A549 (cell line): ENCODE results near the gene TAF11L9. TPM values are rescaled to one million over a fixed set of nuclear protein-coding genes. Genes with fewer than 3 reads are reported as not detected.
"Not testable (repeated sequence)": the region's sequence is repeated elsewhere in the genome, so short reads cannot be mapped to it uniquely, and the experiment has no call there.

Experiments
- ATAC-seq, 2 experiments: fragments of 200-7000 bp in 1 of 2; fragments of >200 bp in 1 of 2; cut with Nextera tagmentation in 1 of 2; cut with Tn5 transposase in 1 of 2; 3 replicates each; pipeline versions ENCODE4 v1.8.0 to v1.9.1; 2018 to 2020; ENCODE audit warnings: mild to moderate bottlenecking in 1 of 2, moderate library complexity in 1 of 2
- CTCF ChIA-PET: fragments of 300-600 bp; sonication (Branson Sonifier 250); formaldehyde crosslinking; extraction: SDS; loops from one replicate; lab custom pipeline; 2021; ENCODE audit warnings: antibody characterized with exemption, inconsistent platforms; lab: Yijun Ruan, JAX
- POLR2A ChIA-PET: fragments of 350-600 bp; formaldehyde crosslinking; extraction: SDS; loops from one replicate; lab custom pipeline; 2021; ENCODE audit warnings: antibody characterized with exemption, inconsistent platforms; lab: Yijun Ruan, JAX
- DNase-seq, 2 experiments: peaks; one replicate each; pipeline versions ENCODE4 v3.0.0 to v3.0.0-alpha.2; 2011 to 2016; ENCODE audit warnings: low read depth in 1 of 2, low spot score in 1 of 2
- FAIRE-seq: peaks from 2 replicates; lab custom pipeline; 2011; peaks lifted over from hg19 to GRCh38; lab: Jason Lieb, UNC
- H3K27ac ChIP-seq, 2 experiments: fragments of >200 bp; sonication (Bioruptor Twin); formaldehyde crosslinking; 3 replicates each; pipeline ENCODE4 v1.5.1; 2016 to 2017
- H3K4me1 ChIP-seq: fragments of >200 bp; sonication (Bioruptor Twin); formaldehyde crosslinking; 3 replicates; pipeline ENCODE4 v1.6.1; 2016
- H3K4me2 ChIP-seq: fragments of >200 bp; sonication (Bioruptor Twin); formaldehyde crosslinking; 3 replicates; pipeline ENCODE4 v1.6.1; 2016
- H3K4me3 ChIP-seq: fragments of >200 bp; sonication (Bioruptor Twin); formaldehyde crosslinking; 3 replicates; pipeline ENCODE4 v1.5.1; 2016
- H3K9me3 ChIP-seq: fragments of >200 bp; sonication (Bioruptor Twin); formaldehyde crosslinking; 3 replicates; pipeline ENCODE4 v1.6.1; 2016
- CHD4 ChIP-seq: fragments of 200-600 bp; sonication (generic); IDR thresholded peaks from 2 replicates; pipeline ENCODE4 v1.6.1; 2016; ENCODE audit warnings: antibody characterized with exemption, mild to moderate bottlenecking, borderline replicate concordance
- EP300 ChIP-seq, 2 experiments: fragments of >200 bp; sonication (Bioruptor Twin); formaldehyde crosslinking; IDR thresholded peaks; 2 replicates in 1 of 2; 3 replicates in 1 of 2; pipeline ENCODE4 v1.6.1; 2016 to 2017
- FOSB ChIP-seq: fragments of 250-450 bp; sonication (Bioruptor Pico); IDR thresholded peaks from 2 replicates; pipeline ENCODE4 v1.5.0; 2020; ENCODE audit warnings: mild to moderate bottlenecking, moderate library complexity
- HEYL ChIP-seq: fragments of 250-450 bp; sonication (Bioruptor Pico); IDR thresholded peaks from 2 replicates; pipeline ENCODE4 v1.8.0; 2021; ENCODE audit warnings: mild to moderate bottlenecking, moderate library complexity
- HOXB5 ChIP-seq: fragments of 250-450 bp; sonication (Bioruptor Pico); IDR thresholded peaks from 2 replicates; pipeline ENCODE4 v1.5.0; 2020; ENCODE audit warnings: mild to moderate bottlenecking, moderate library complexity
- PBX3 ChIP-seq: IDR thresholded peaks from 2 replicates; pipeline ENCODE4 v1.6.1; 2012
- RAD21 ChIP-seq, 2 experiments: fragments of >200 bp in 1 of 2; sonication (Bioruptor Twin) in 1 of 2; formaldehyde crosslinking in 1 of 2; IDR thresholded peaks in 1 of 2; conservative IDR thresholded peaks in 1 of 2; 2 replicates in 1 of 2; 3 replicates in 1 of 2; pipeline ENCODE4 v1.6.1; 2012 to 2018; ENCODE audit warnings: inconsistent platforms in 1 of 2
- ZSCAN20 ChIP-seq: fragments of 250-450 bp; sonication (Bioruptor Pico); IDR thresholded peaks from 2 replicates; pipeline ENCODE4 v1.8.0; 2022; ENCODE audit warnings: mild to moderate bottlenecking, moderate library complexity
- WGBS: methylation state at CpG from one replicate; pipeline ENCODE4 v1.1.6; 2017; ENCODE audit errors: missing lambda C conversion rate; 5-methylcytosine and 5-hydroxymethylcytosine counted together
- polyA plus RNA-seq, 4 experiments: library from polyadenylated mRNA; depleted of rRNA in 3 of 4; stranded (reverse); fragments of >200 nt; fragmentation: RNase III in 1 of 4; extraction: RNeasy Plus Mini Kit Qiagen cat#74134 plus additional on column Dnase treatment in 1 of 4; gene quantifications; 2 replicates in 3 of 4; 3 replicates in 1 of 4; pipeline ENCODE4 v1.2.3, GENCODE V29; 2011 to 2017
- small RNA-seq, 6 experiments: library from RNA; depleted of rRNA; stranded (forward); fragments of <200 nt; gene quantifications; one replicate each; pipeline ENCODE3, GENCODE V24; 2012

The TAF11L9 gene
- polyA plus RNA-seq, 2 of the 4 experiments (the other 2 are of a cell fraction) = not detected

DNA sequence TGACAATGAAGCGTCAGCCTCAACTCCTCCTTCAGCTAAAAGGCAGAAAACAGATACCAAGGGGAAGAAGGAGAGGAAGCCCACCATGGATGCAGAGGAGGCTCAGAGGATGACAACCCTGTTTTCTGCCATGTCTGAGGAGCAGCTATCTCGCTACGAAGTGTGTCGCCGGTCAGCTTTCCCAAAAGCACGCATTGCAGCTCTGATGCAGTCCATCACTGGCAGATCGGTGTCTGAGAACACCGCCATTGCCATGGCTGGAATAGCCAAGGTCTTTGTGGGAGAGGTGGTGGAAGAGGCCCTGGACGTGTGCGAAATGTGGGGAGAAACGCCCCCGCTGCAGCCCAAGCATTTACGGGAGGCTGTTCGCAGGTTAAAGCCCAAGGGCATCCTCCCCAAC lies 10.8 kb upstream of the TAF11L9 start:
- 93% methylated on average over 14 of the region's 14 CpGs for WGBS
- FAIRE-seq = no peak
- POLR2A ChIA-PET = no interaction called here

DNA sequence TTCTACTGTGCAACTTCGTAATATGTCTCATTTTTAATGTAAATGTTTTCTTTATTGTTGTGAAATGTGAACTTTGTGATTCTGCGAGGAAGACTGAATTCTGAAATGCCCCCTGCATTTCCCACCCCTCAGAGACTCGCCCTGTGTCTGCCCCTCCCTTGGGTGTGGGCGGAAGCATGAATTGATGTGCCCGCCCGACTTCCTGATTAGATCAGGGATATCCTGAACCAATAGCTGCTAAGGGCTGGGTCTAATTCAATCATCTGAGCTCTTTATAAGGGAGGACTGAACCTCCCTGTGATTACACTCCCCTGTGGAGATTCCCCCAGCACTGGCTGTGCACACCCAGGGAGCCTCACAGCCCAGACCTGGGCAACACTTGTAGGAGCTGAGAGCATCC lies 9.7 kb upstream of the TAF11L9 start, which contains the start of gene TAF11L11:
Gene TAF11L11, plus strand, starts transcription at position 304 of the 400 bp plus-strand sequence.
- H3K4me1 ChIP-seq, CTCF ChIA-PET, H3K4me3 ChIP-seq, ATAC-seq, FAIRE-seq, H3K4me2 ChIP-seq, H3K27ac ChIP-seq, H3K9me3 ChIP-seq, POLR2A ChIA-PET: not testable (repeated sequence)
- DNase-seq = peak in 1 of 2 experiments; percentile 13
- WGBS = 71% methylated on average over 6 of the region's 6 CpGs

More for the DNA sequence above, 10.8 kb upstream of the TAF11L9 start:
- TF ChIP-seq ZSCAN20 (CRISPR knock-in tag) = no peak
- TF ChIP-seq HOXB5 (CRISPR knock-in tag) = no peak
- no peak for TF ChIP-seq EP300 (IDR thresholded peaks at IDR 0.05)
- no peak for TF ChIP-seq FOSB (CRISPR knock-in tag)
- TF ChIP-seq CHD4 = no peak
- TF ChIP-seq RAD21 (conservative IDR thresholded peaks at IDR 0.05 in 1 of 2, IDR thresholded peaks at IDR 0.05 in 1 of 2) = no peak
- TF ChIP-seq HEYL (CRISPR knock-in tag) = no peak
- TF ChIP-seq PBX3 = no peak
- no peak for DNase-seq
- H3K4me1 ChIP-seq = peaks cover 7% of the 10 kb centered on the region; the same call in 1 of the 3 replicates
- CTCF ChIA-PET = no interaction called here
- no peak overlapping the region for H3K4me3 ChIP-seq
- no peak overlapping the region for H3K27ac ChIP-seq
- no peak for ATAC-seq
- H3K9me3 ChIP-seq = no peaks in the 10 kb centered on the region
- no peak overlapping the region for H3K4me2 ChIP-seq

DNA sequence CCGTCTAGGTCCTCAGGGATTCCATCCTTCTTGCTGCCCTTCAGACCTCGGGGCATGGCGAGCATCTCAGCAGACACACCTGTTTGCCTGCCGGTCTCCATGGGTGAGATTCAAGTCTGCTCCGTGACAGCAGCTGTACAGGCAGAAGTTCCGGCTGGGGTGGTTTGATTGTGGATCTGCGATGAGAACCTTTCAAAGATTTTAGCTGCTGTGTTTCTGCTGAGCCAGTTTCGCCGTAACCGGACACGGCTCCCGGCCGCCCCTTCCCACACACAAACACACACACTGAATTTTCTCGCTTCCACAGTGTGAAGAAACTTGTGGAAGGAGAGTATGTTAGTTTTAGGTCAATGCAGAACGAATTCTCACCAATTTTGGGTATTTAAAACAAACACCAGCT lies 3.5 kb upstream of the TAF11L9 start, which contains the start of gene TAF11L10:
Gene TAF11L10, minus strand, starts transcription at position 101 of the 400 bp plus-strand sequence.
- FAIRE-seq, ATAC-seq, H3K9me3 ChIP-seq, H3K4me3 ChIP-seq, H3K27ac ChIP-seq, POLR2A ChIA-PET, H3K4me1 ChIP-seq, H3K4me2 ChIP-seq, DNase-seq, CTCF ChIA-PET: not testable (repeated sequence)
- WGBS = no CpG with 5 or more reads among the region's 15 CpGs

GRCh38 chr5:17590860-17591259 lies 3.3 kb downstream of the TAF11L9 start, which contains the start of gene TAF11L8:
TSS of gene TAF11L8 (minus strand) at chr5:17590960.
- WGBS = no CpG with 5 or more reads among the region's 16 CpGs
- CTCF ChIA-PET, H3K4me2 ChIP-seq, DNase-seq, ATAC-seq, H3K27ac ChIP-seq, H3K4me1 ChIP-seq, H3K4me3 ChIP-seq, POLR2A ChIA-PET, H3K9me3 ChIP-seq, FAIRE-seq: not testable (repeated sequence)

DNA sequence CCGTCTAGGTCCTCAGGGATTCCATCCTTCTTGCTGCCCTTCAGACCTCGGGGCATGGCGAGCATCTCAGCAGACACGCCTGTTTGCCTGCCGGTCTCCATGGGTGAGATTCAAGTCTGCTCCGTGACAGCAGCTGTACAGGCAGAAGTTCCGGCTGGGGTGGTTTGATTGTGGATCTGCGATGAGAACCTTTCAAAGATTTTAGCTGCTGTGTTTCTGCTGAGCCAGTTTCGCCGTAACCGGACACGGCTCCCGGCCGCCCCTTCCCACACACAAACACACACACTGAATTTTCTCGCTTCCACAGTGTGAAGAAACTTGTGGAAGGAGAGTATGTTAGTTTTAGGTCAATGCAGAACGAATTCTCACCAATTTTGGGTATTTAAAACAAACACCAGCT lies 8.5 kb downstream of the TAF11L9 start, which contains the start of gene TAF11L7:
Gene TAF11L7, minus strand, starts transcription at position 101 of the 400 bp plus-strand sequence.
- DNase-seq, FAIRE-seq, POLR2A ChIA-PET, H3K4me1 ChIP-seq, CTCF ChIA-PET, H3K4me3 ChIP-seq, H3K4me2 ChIP-seq, H3K27ac ChIP-seq, ATAC-seq, H3K9me3 ChIP-seq: not testable (repeated sequence)
- no CpG with 5 or more reads among the region's 16 CpGs for WGBS

Small RNA genes lying within 50 kb of the gene (small RNA-seq; reads per million reads assigned to genes)
- 0 reads per million in 6 experiments for gene AC233724.3
- gene AC233724.4 = 0 reads per million in 6 experiments
- gene AC233724.6 = 0 reads per million in 6 experiments
- 0 reads per million in 6 experiments for gene AC233724.7

Other genes with a start within 250 kb of the TAF11L9 start
- not detected in 2 replicates for gene TAF11L2, start 96.2 kb downstream of the TAF11L9 start, polyA plus RNA-seq (2011; rRNA removed)
- not detected in 3 replicates for gene TAF11L2, start 96.2 kb downstream of the TAF11L9 start, polyA plus RNA-seq (2017; fragmentation: RNase III; extraction: RNeasy Plus Mini Kit Qiagen cat#74134 plus additional on column Dnase treatment)
- not detected in 2 replicates for gene TAF11L3, start 76.0 kb downstream of the TAF11L9 start, polyA plus RNA-seq (2011; rRNA removed)
- gene TAF11L3, start 76.0 kb downstream of the TAF11L9 start, polyA plus RNA-seq (2017; fragmentation: RNase III; extraction: RNeasy Plus Mini Kit Qiagen cat#74134 plus additional on column Dnase treatment) = not detected in 3 replicates
- not detected in 2 replicates for gene TAF11L4, start 72.6 kb downstream of the TAF11L9 start, polyA plus RNA-seq (2011; rRNA removed)
- gene TAF11L4, start 72.6 kb downstream of the TAF11L9 start, polyA plus RNA-seq (2017; fragmentation: RNase III; extraction: RNeasy Plus Mini Kit Qiagen cat#74134 plus additional on column Dnase treatment) = not detected in 3 replicates
- not detected in 2 replicates for gene TAF11L5, start 69.2 kb downstream of the TAF11L9 start, polyA plus RNA-seq (2011; rRNA removed)
- gene TAF11L5, start 69.2 kb downstream of the TAF11L9 start, polyA plus RNA-seq (2017; fragmentation: RNase III; extraction: RNeasy Plus Mini Kit Qiagen cat#74134 plus additional on column Dnase treatment) = not detected in 3 replicates
- gene TAF11L6, start 65.7 kb downstream of the TAF11L9 start, polyA plus RNA-seq (2011; rRNA removed) = not detected in 2 replicates
- gene TAF11L6, start 65.7 kb downstream of the TAF11L9 start, polyA plus RNA-seq (2017; fragmentation: RNase III; extraction: RNeasy Plus Mini Kit Qiagen cat#74134 plus additional on column Dnase treatment) = not detected in 3 replicates
- not detected in 2 replicates for gene TAF11L7, start 8.6 kb downstream of the TAF11L9 start, polyA plus RNA-seq (2011; rRNA removed)
- not detected in 3 replicates for gene TAF11L7, start 8.6 kb downstream of the TAF11L9 start, polyA plus RNA-seq (2017; fragmentation: RNase III; extraction: RNeasy Plus Mini Kit Qiagen cat#74134 plus additional on column Dnase treatment)
- not detected in 2 replicates for gene TAF11L8, start 3.4 kb downstream of the TAF11L9 start, polyA plus RNA-seq (2011; rRNA removed)
- not detected in 3 replicates for gene TAF11L8, start 3.4 kb downstream of the TAF11L9 start, polyA plus RNA-seq (2017; fragmentation: RNase III; extraction: RNeasy Plus Mini Kit Qiagen cat#74134 plus additional on column Dnase treatment)
- not detected in 2 replicates for gene TAF11L10, start 3.4 kb upstream of the TAF11L9 start, polyA plus RNA-seq (2011; rRNA removed)
- gene TAF11L10, start 3.4 kb upstream of the TAF11L9 start, polyA plus RNA-seq (2017; fragmentation: RNase III; extraction: RNeasy Plus Mini Kit Qiagen cat#74134 plus additional on column Dnase treatment) = not detected in 3 replicates
- 2.2 and 2.8 TPM in 2 replicates for gene TAF11L11, start 9.8 kb upstream of the TAF11L9 start, polyA plus RNA-seq (2011; rRNA removed)
- gene TAF11L11, start 9.8 kb upstream of the TAF11L9 start, polyA plus RNA-seq (2017; fragmentation: RNase III; extraction: RNeasy Plus Mini Kit Qiagen cat#74134 plus additional on column Dnase treatment) = 0.18 to 0.79 TPM (median 0.39 TPM) in 3 replicates
- gene TAF11L12, start 16.0 kb upstream of the TAF11L9 start, polyA plus RNA-seq (2011; rRNA removed) = 0.25 and 0.37 TPM in 2 replicates
- 0.15 to 0.21 TPM in 2 of 3 replicates, not detected in the other for gene TAF11L12, start 16.0 kb upstream of the TAF11L9 start, polyA plus RNA-seq (2017; fragmentation: RNase III; extraction: RNeasy Plus Mini Kit Qiagen cat#74134 plus additional on column Dnase treatment)
- gene TAF11L13, start 37.7 kb upstream of the TAF11L9 start, polyA plus RNA-seq (2011; rRNA removed) = not detected in 2 replicates
- not detected in 3 replicates for gene TAF11L13, start 37.7 kb upstream of the TAF11L9 start, polyA plus RNA-seq (2017; fragmentation: RNase III; extraction: RNeasy Plus Mini Kit Qiagen cat#74134 plus additional on column Dnase treatment)
- 0.14 TPM in 1 of 2 replicates, not detected in the other for gene TAF11L14, start 40.1 kb upstream of the TAF11L9 start, polyA plus RNA-seq (2011; rRNA removed)
- gene TAF11L14, start 40.1 kb upstream of the TAF11L9 start, polyA plus RNA-seq (2017; fragmentation: RNase III; extraction: RNeasy Plus Mini Kit Qiagen cat#74134 plus additional on column Dnase treatment) = not detected in 3 replicates